ENCODE measurements around the gene B3GNT4.
A peak's percentile ranks its signal among the peaks of the same experiment; 100 is the strongest.
"Not testable (repeated sequence)": the region's sequence is repeated elsewhere in the genome, so short reads cannot be mapped to it uniquely, and the experiment has no call there.

The B3GNT4 gene

GRCh38 chr12:122189626-122190475 is 13.7 kb upstream of the B3GNT4 start:
- no peak for DNase-seq (ENCODE audit: low spot score)

- peak; percentile 72 for DNase-seq (ENCODE audit: low spot score)
Observed at GRCh38 chr12:122190842-122191668, 12.5 kb upstream of the B3GNT4 start.

GRCh38 chr12:122192441-122192840 is 11.1 kb upstream of the B3GNT4 start:
- no peak for DNase-seq (ENCODE audit: low spot score)

GRCh38 chr12:122194804-122195203 is 8.7 kb upstream of the B3GNT4 start:
- no peak for DNase-seq (ENCODE audit: low spot score)

- DNase-seq (ENCODE audit: low spot score) = no peak
Observed at GRCh38 chr12:122195405-122195804, 8.1 kb upstream of the B3GNT4 start.

GRCh38 chr12:122197612-122197966 is 5.9 kb upstream of the B3GNT4 start:
- DNase-seq (ENCODE audit: low spot score) = no peak

- no peak for DNase-seq (ENCODE audit: low spot score)
Observed at GRCh38 chr12:122199484-122200355, 3.8 kb upstream of the B3GNT4 start.

GRCh38 chr12:122200541-122201175 is 2.9 kb upstream of the B3GNT4 start:
- DNase-seq (ENCODE audit: low spot score) = no peak

- DNase-seq (ENCODE audit: low spot score) = no peak
Observed at GRCh38 chr12:122201381-122201780, 2.1 kb upstream of the B3GNT4 start.

- no peak for DNase-seq (ENCODE audit: low spot score)
Observed at GRCh38 chr12:122202017-122202416, 1.5 kb upstream of the B3GNT4 start.

- not testable (repeated sequence) for DNase-seq (ENCODE audit: low spot score)
Observed at GRCh38 chr12:122202811-122203210, 698 bp upstream of the B3GNT4 start.

- DNase-seq (ENCODE audit: low spot score) = no peak
Observed at GRCh38 chr12:122204167-122205052, 901 bp downstream of the B3GNT4 start.

- DNase-seq (ENCODE audit: low spot score) = no peak
Observed at GRCh38 chr12:122205053-122205925, 1.8 kb downstream of the B3GNT4 start.

GRCh38 chr12:122206111-122206881 is 2.8 kb downstream of the B3GNT4 start:
- no peak for DNase-seq (ENCODE audit: low spot score)

- no peak for DNase-seq (ENCODE audit: low spot score)
Observed at GRCh38 chr12:122206976-122207375, 3.5 kb downstream of the B3GNT4 start.

- no peak for DNase-seq (ENCODE audit: low spot score)
Observed at GRCh38 chr12:122207391-122207790, 3.9 kb downstream of the B3GNT4 start.

GRCh38 chr12:122208073-122208820 is 4.7 kb downstream of the B3GNT4 start:
- DNase-seq (ENCODE audit: low spot score) = no peak

- DNase-seq (ENCODE audit: low spot score) = peak; percentile 61
Observed at GRCh38 chr12:122215771-122216170, 12.3 kb downstream of the B3GNT4 start.
